G401 (cell line): ENCODE results near the gene S100A6. TPM values are rescaled to one million over a fixed set of nuclear protein-coding genes. Genes with fewer than 3 reads are reported as not detected.

ENCODE experiments used
- DNase-seq: peaks from one replicate; pipeline ENCODE4 v3.0.0-alpha.2; 2015; ENCODE audit warnings: low spot score
- in situ Hi-C: cut with HindIII; loops from 2 replicates; pipeline ENCODE4 v1.10.0; 2016; ENCODE audit warnings: low sequenced_read_pairs, mixed read lengths
- total RNA-seq: library from RNA; depleted of rRNA; stranded (reverse); fragments of >200 nt; shearing (Covaris generic); gene quantifications from 2 replicates; pipeline ENCODE4 v1.2.3, GENCODE V29; 2014

The S100A6 gene
- total RNA-seq, 1 experiment from 2014 or later = 308 TPM

- DNase-seq = no peak
These were observed 22.8 kb downstream of the S100A6 start for GRCh38 chr1:153513023-153513422.

GRCh38 chr1:153510984-153511410 lies 24.8 kb downstream of the S100A6 start:
- in situ Hi-C loops = no loop called here
- peak; percentile 82 for DNase-seq

More at GRCh38 chr1:153513023-153513422, 22.8 kb downstream of the S100A6 start:
- in situ Hi-C loops = no loop called here

DNA sequence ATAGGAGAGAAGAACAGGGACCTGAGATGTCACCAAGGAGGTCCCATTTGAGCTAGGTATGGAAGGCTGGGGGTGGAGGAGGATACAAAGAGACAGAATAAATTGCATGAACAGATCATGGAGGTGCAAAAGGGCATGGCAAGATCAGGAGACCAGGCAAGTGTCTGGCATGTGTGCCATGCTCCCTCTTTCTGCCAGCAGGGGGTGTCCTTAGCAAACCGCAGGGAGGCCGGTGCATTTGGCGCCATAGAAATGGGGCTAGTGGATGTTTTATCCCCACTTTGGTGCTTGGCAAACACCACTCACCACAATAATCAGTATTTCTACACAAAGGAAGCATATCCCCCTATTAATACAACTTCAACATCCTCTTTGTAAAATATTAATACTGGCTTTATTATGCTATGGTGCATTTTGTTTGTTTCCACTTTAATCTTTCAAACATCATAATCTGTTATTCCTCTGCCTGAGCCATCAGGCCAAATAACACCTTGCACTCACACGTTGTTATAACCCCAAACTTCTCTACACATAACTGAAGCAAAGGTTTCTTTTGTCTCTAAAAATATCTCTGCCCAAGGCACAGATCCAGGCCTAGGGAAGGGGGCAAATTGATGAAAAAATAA lies 25.9 kb downstream of the S100A6 start:
- in situ Hi-C loops = no loop called here
- DNase-seq = no peak

DNA sequence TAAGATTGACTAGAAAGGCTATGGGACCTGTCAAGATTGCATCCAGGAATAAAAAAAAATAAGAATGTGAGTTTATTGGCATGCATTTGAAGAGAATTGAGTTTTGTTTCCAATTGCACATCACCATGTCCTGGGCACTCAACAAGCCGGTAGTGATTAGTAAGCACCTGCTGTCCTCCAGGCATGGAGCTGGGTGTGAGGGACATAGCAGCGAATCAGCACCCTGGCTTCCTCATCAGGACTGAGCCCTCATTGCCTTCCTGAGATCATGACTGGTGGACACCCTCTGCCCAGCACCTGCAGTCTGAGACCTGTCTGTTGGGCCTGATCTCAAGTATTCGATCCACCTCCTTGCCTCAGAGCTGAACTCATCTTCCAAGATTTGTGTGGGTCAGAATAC lies 26.8 kb downstream of the S100A6 start:
- no peak for DNase-seq
- in situ Hi-C loops = no loop called here

DNA sequence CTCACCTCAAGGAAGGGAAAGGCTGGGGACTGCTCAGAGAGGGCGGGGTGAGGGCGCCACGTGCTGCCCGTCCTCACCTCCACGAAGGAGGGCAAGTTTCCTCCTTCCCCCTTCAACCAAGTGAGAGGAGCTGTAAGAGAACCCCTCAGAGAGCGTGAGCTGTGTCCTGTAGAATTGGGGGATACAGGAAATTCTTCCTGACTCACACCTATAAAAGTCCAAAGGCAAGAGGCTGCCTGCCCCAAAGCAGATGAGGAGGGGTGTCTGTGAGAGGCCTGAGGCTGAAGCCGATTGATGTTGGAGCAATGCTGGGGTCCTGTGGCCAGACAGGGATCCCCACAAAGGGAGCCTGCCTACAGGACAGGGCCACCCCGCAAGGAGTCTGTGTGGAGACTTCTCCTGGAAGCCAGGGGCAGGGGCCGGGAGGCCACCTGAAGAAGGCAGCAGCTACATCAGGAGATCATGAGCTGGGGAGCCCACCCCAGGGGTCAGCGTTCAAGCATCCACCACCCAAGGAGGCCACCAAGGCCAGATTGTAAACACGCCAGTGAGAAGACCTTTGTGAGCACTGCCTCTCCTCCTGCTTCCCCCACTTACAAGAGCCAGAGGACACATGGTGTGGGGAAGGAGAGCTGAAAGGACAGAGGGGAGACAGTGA lies 27.7 kb downstream of the S100A6 start:
- in situ Hi-C loops = no loop called here
- no peak for DNase-seq

DNA sequence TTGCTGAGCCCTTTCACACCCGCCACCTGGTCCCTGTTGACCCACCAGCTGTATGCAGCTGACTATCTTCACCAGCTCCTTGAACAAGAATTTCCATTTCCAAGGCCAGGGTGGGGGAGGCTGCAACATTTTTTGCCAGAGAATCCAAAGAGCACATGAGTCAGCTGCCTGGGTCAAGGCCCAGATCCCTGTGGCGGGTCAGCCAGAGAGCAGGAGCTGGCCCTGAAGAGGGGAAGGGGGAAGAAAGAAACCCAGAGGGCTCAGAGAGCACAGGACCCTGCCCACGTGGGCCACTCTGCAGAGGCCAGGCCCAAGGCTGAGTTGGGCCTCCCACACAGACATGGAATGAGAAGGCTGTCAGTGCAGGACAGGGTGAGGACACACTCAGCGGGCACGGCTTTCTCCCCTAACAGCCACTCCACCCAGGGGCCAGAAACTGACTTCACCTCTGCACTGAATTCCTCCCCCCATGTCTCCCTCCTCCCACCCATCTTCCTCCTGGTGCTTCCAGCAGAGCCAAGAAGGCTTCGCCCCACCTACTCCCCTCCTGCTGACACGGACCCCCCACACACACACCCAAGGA lies 28.9 kb downstream of the S100A6 start:
- no peak for DNase-seq
- in situ Hi-C loops = no loop called here

GRCh38 chr1:153506386-153506785 lies 29.4 kb downstream of the S100A6 start:
- in situ Hi-C loops = no loop called here
- no peak for DNase-seq

GRCh38 chr1:153505576-153505975 lies 30.2 kb downstream of the S100A6 start:
- DNase-seq = no peak
- in situ Hi-C loops = no loop called here

DNA sequence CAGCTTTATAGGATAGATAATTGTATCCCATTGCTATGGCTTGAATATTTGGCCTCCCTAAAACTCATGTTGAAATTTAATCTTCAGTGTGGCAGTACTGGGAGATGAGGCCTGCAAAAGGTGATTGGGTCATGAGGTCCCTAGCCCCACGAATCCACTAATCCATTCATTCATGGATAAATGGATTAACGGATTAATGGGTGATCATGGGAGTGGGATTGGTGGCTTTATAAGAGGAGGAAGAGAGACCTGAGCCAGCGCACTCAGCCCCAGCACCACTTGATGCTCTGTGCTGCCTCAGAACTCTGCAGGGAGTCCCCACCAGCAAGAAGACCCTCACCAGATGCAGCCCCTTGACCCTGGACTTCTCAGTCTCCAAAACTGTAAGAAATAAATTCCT lies 32.0 kb downstream of the S100A6 start:
- DNase-seq = no peak
- in situ Hi-C loops = no loop called here

DNA sequence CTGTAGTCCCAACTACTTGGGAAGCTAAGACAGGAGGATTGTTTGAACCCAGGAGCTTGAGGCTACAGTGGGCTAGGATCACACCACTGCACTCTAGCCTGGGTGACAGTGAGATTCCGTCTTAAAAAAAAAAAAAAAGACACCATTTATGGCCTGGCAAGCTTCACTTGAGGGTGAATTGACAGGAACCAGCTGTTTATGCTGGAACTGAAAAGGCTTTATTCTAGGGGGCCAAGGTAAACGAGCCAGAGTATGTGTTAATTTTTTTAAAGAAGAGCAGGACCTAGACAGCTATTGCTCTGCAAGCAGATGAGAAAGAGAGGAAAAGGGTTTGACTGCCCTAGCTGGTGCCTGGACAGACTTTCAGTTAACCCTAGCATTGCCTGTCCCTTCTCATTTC lies 37.0 kb downstream of the S100A6 start:
- in situ Hi-C loops = no loop called here
- no peak for DNase-seq

GRCh38 chr1:153495536-153495935 lies 40.3 kb downstream of the S100A6 start:
- no peak for DNase-seq
- in situ Hi-C loops = no loop called here

- DNase-seq = peak; percentile 40
- in situ Hi-C loops = no loop called here
These were observed 40.7 kb downstream of the S100A6 start for GRCh38 chr1:153494976-153495535.

- no peak for DNase-seq
- in situ Hi-C loops = no loop called here
These were observed 42.3 kb downstream of the S100A6 start for GRCh38 chr1:153493343-153493960.

DNA sequence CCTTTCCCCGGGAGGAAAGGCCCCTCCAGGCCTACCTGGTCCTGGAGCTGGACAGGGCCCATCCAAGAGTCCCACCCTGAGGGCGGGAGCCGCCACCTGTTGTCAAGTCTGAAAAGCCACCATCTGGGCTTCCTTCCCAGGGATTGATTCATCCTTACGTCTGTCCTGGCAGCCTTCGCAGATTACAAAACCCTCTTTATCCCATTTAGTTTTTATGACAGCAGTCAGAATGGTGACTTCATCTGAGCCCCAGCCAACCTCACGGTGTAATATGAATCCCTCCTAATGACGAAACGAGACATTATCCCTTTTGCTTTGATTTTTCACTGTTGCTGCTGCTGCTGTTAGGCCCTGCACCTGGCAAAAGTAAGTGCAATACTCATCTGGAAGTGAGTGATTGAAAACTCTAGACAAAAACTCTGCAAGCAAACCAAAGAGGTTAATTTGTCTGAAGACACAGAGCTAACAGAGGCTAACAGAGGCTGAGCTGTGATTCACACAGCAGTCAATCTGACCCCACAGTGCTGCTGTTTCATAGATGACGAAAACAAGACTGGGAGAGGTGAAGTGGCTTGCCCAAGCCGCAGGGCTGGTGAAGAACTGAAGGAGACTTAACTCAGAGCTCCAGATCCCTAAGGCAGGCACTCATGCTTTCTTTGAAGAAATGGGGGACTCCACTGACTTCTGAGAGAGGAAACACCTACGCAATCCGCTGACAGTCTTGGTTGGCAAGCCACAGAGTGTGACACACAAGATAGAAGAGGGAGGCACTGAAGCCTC lies 45.3 kb downstream of the S100A6 start:
- in situ Hi-C loops = no loop called here
- no peak for DNase-seq

GRCh38 chr1:153488731-153489130 lies 47.1 kb downstream of the S100A6 start:
- no peak for DNase-seq
- in situ Hi-C loops = no loop called here

- DNase-seq = no peak
- in situ Hi-C loops = no loop called here
These were observed 48.1 kb downstream of the S100A6 start for GRCh38 chr1:153487707-153488106.

DNA sequence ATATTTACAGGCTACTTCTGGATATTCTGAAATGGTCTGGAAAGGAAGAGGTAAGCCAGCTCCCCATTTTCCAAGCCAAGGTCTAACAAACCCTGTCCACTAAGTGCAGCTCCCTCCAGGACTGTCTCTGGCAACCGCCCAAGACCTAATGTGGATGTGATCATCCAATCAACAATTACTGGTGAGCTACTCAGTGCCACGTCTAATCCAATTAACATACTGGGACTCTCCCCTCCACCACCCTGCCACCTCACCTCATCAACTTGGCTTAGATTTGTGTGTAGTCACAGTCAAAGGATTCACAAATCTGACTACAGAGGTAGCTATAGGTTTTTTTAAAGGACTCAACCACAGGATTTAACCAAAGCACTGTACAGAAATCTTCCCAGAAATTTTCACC lies 49.9 kb downstream of the S100A6 start:
- in situ Hi-C loops = no loop called here

More for the DNA sequence above, 49.9 kb downstream of the S100A6 start:
- no peak for DNase-seq
